ACC112 (cell line): Measurements from ENCODE around the gene LPAR5.
A peak's percentile ranks its signal among the peaks of the same experiment; 100 is the strongest.

Experiments used
- H2AFZ ChIP-seq: fragments of 200-600 bp; sonication (generic); one replicate; pipeline ENCODE4 v1.6.0; 2017; ENCODE audit warnings: antibody characterized with exemption, low read length; ENCODE audit not compliant: unreplicated experiment
- H3K27ac ChIP-seq: fragments of 200-600 bp; sonication (generic); 2 replicates; pipeline ENCODE4 v1.5.1; 2014; ENCODE audit warnings: low read depth, mild to moderate bottlenecking, antibody characterized with exemption, low read length, moderate library complexity
- H3K27me3 ChIP-seq: fragments of 200-600 bp; sonication (generic); 2 replicates; pipeline ENCODE4 v1.6.1; 2014; ENCODE audit warnings: mild to moderate bottlenecking, antibody characterized with exemption, low read length, moderate library complexity, mixed read lengths; ENCODE audit not compliant: insufficient read depth
- H3K36me3 ChIP-seq: fragments of 200-600 bp; sonication (generic); 2 replicates; pipeline ENCODE4 v1.6.1; 2016; ENCODE audit warnings: mild to moderate bottlenecking, antibody characterized with exemption, low read length, moderate library complexity, mixed read lengths; ENCODE audit not compliant: insufficient read depth
- H3K4me1 ChIP-seq: fragments of 200-600 bp; sonication (generic); one replicate; pipeline ENCODE4 v1.6.1; 2016; ENCODE audit warnings: low read length, mixed read lengths; ENCODE audit not compliant: insufficient read depth, unreplicated experiment, control insufficient read depth
- H3K4me3 ChIP-seq: fragments of 200-600 bp; sonication (generic); 2 replicates; pipeline ENCODE4 v1.5.1; 2014; ENCODE audit warnings: mild to moderate bottlenecking, low read depth, low read length
- H3K79me2 ChIP-seq: fragments of 200-600 bp; sonication (generic); one replicate; pipeline ENCODE4 v1.6.0; 2016; ENCODE audit warnings: low read length; ENCODE audit not compliant: control insufficient read depth, unreplicated experiment, insufficient read depth

Gene LPAR5

GRCh38 chr12:6639151-6639801, 3.5 kb upstream of the LPAR5 start:
- Histone ChIP-seq H3K4me1 (peaks cover 6% of the 10 kb centered on the region), H3K36me3 (no peaks in the 10 kb centered on the region), H3K4me3 (no peak overlapping the region), H3K79me2 (no peaks in the 10 kb centered on the region), H3K27ac (no peak overlapping the region), H2AFZ (no peak overlapping the region), H3K27me3 (peaks cover 26% of the 10 kb centered on the region)

DNA sequence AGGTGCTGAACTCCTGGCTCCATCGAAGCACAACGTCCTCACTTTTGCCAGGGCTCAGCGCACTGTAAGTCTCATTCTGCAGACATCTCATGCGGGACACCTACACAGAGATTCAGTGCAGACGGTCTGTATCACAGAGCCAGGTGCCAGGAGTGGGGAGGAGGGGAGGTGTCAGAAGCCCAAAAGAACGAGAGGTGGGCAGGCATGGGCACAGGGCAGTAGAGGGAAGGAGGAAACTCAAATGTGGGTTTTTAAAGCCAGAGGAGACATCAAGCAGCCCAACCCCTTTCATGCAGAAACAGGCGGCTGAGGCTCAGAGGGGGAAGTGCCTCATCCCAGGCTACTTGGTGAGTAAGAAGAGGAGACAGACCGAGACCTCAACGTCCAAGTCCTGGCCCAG, 2.5 kb upstream of the LPAR5 start:
- no peaks in the 10 kb centered on the region for H3K36me3 ChIP-seq
- H3K79me2 ChIP-seq = no peaks in the 10 kb centered on the region
- no peak overlapping the region for H3K4me3 ChIP-seq
- H3K4me1 ChIP-seq = peaks cover 6% of the 10 kb centered on the region
- H2AFZ ChIP-seq = no peak overlapping the region
- peaks cover 26% of the 10 kb centered on the region for H3K27me3 ChIP-seq
- H3K27ac ChIP-seq = no peak overlapping the region

DNA sequence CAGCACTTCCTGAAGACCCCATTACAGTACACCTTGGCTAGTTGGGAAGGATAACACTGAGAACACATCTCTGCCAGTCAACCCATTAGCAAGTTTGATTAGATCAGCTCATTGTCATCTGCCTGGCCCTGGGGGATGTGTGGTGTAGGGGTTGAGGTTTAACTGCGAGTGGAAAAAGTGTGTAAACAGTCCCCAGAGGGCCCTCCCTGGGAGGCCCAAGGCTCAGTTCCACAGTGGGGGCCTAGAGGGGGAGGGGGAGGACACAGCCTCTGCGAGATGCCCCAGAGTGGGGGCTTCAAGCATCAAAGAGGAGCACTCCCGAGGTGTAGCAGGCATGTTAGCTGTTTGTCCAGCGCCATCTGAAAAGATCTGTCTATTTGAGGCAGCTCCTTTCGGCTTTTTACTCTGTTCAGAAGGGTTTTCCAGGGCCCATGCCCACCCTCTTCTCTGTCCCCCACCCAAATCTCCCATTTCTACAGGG, 344 bp downstream of the LPAR5 start:
- Histone ChIP-seq H2AFZ (no peak overlapping the region), H3K36me3 (no peaks in the 10 kb centered on the region), H3K27me3 (peaks cover 5% of the 10 kb centered on the region; the same call in 1 of the 2 replicates), H3K4me3 (no peak overlapping the region), H3K27ac (no peak overlapping the region), H3K79me2 (no peaks in the 10 kb centered on the region), H3K4me1 (peaks cover 12% of the 10 kb centered on the region)

GRCh38 chr12:6632026-6632983, 3.5 kb downstream of the LPAR5 start:
- no peaks in the 10 kb centered on the region for H3K79me2 ChIP-seq
- no peaks in the 10 kb centered on the region for H3K27me3 ChIP-seq
- no peak overlapping the region for H2AFZ ChIP-seq
- no peaks in the 10 kb centered on the region for H3K36me3 ChIP-seq
- H3K4me1 ChIP-seq = peaks cover 12% of the 10 kb centered on the region
- no peak overlapping the region for H3K27ac ChIP-seq
- no peak overlapping the region for H3K4me3 ChIP-seq

GRCh38 chr12:6631549-6631961, 4.2 kb downstream of the LPAR5 start:
- Histone ChIP-seq H2AFZ (no peak overlapping the region), H3K4me1 (peaks cover 12% of the 10 kb centered on the region), H3K79me2 (no peaks in the 10 kb centered on the region), H3K4me3 (no peak overlapping the region), H3K36me3 (no peaks in the 10 kb centered on the region), H3K27ac (no peak overlapping the region), H3K27me3 (no peaks in the 10 kb centered on the region)

DNA sequence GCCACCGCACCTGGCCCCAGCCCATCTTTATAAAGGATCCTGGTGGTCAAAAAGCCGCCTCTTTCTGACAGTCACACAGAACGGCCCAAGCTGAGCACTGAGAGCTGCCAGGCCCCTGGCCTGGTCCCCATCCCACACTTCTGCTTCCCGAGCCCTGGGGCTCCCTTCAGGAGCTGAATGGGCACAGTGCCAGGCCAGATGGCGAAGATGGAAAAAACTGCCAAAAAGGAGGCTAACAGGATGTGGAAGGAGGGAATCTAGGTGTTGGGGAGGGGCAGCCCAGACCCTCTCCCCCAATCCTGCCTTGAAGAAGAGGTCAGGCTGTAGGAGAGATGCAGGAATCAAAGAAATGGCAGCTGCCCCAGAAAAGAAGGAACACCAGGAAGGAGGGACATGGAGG, 5.0 kb downstream of the LPAR5 start:
- Histone ChIP-seq H3K4me3 (no peak overlapping the region), H3K27me3 (no peaks in the 10 kb centered on the region), H3K27ac (no peak overlapping the region), H3K79me2 (no peaks in the 10 kb centered on the region), H3K4me1 (peaks cover 5% of the 10 kb centered on the region), H2AFZ (no peak overlapping the region), H3K36me3 (no peaks in the 10 kb centered on the region)

DNA sequence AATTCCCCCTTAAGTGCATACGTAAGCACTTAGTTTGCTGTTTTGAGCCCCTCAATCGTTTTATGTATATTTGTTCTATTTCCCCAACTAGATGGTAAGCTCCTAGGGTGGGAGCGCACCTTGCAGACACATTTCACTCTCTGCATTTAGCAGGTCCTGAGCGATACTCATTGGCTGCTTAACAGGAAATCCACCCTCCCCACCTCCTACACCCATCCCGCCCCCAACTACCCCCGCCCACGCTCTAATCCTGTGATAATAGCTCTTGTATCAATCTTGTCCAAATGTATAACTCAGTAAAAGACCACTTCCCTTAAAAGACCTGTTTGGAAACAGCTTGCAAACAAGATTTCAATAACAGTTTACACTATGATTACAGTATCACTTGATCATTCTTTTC, 8.1 kb downstream of the LPAR5 start:
- H3K4me1 ChIP-seq = peaks cover 2% of the 10 kb centered on the region
- no peak overlapping the region for H3K27ac ChIP-seq
- H3K79me2 ChIP-seq = no peaks in the 10 kb centered on the region
- no peaks in the 10 kb centered on the region for H3K36me3 ChIP-seq
- no peak overlapping the region for H2AFZ ChIP-seq
- no peaks in the 10 kb centered on the region for H3K27me3 ChIP-seq
- H3K4me3 ChIP-seq = no peak overlapping the region

DNA sequence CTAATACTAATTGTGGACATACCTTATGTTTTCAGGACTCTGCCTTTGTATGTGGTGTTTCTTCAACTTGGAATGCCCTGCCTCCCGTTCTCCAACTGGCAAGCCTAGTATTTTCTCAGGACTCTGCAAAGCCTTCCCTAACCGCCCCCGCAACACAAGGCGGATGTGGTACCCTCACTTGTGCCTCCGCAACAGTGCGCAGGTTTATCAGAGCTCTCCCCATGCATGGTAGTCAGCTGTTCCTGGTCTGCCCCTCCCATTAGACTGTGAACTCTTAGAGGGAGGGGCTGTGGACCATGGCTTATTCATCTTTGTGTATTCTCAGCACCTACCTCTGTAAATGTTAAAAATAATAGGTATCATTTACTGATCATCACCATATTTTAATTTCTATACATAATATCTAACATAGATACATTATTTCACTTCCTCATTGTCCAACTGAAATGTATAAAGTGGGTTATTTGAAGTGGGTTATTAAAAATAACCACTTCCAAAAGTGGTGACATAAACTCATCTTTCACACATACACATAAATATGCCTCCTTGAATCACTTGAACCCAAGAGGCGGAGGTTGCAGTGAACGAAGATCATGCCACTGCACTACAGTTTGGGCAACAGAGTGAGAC, 9.0 kb downstream of the LPAR5 start:
- H3K27ac ChIP-seq = no peak overlapping the region
- no peaks in the 10 kb centered on the region for H3K36me3 ChIP-seq
- H3K4me1 ChIP-seq = no peaks in the 10 kb centered on the region
- H3K79me2 ChIP-seq = no peaks in the 10 kb centered on the region
- H3K4me3 ChIP-seq = no peak overlapping the region
- H3K27me3 ChIP-seq = no peaks in the 10 kb centered on the region
- no peak overlapping the region for H2AFZ ChIP-seq

DNA sequence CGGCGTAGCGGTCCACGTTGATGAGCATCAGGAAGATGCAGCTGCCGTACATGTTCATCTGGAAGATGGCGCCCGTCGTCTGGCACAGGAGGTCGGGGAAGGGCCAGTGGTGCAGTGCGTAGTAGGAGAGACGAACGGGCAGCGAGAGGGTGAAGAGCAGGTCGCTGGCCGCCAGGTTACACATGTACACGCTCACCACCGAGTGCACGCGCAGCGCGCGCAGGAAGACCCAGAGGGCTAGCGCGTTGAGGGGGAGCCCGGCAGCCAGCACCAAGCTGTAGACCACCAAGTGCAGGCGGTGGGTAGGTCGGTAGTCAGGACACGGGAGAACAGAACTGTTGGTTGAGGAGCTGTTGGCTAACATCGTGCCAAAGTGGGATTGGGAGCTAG, 14.9 kb downstream of the LPAR5 start:
- H3K36me3 ChIP-seq = no peaks in the 10 kb centered on the region
- H3K27ac ChIP-seq = no peak overlapping the region
- H3K4me3 ChIP-seq = 0 out of 2 replicates have a peak overlapping the region, but pooled peaks have one; percentile 21
- no peaks in the 10 kb centered on the region for H3K79me2 ChIP-seq
- no peaks in the 10 kb centered on the region for H3K4me1 ChIP-seq
- no peak overlapping the region for H2AFZ ChIP-seq
- H3K27me3 ChIP-seq = peaks cover 3% of the 10 kb centered on the region; the same call in 1 of the 2 replicates

DNA sequence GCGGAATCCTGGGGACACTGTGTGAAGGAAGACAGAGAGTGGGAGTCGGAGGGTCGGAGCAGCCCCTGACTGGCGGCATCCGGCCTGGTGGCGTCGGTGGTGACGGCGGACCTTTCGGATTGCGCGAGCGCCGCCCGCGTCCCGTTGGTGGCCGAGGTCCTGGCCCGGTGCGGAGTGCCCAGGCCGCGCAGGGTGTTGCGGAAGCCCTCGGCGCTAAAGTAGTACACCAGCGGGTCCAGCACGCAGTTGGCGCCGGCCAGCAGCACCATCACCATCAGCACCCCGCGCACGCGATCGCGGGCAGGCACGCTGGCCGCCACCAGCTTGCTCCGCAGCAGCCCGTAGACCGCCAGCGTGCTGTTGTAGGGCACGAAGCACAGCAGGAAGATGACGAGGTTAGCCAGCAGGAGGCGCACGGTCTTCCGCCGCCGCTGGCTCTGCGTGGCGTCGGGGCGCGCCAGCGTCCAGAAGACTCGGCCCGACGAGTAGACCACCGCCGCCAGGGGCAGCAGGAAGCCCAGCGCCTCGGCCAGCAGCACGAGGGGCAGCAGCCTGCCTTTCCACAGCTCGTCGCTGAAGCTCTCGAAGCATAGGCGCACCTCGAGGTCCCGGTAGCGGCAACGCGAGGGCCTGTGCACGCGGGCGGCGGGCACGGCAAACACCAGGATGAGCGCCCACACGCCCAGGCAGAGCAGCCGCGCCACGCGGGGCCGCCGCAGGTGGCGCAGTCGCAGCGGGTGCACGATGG, 15.4 kb downstream of the LPAR5 start:
- no peak overlapping the region for H2AFZ ChIP-seq
- no peak overlapping the region for H3K27ac ChIP-seq
- H3K4me1 ChIP-seq = no peaks in the 10 kb centered on the region
- no peaks in the 10 kb centered on the region for H3K79me2 ChIP-seq
- 0 out of 2 replicates have a peak overlapping the region, but pooled peaks have one; percentile 21 for H3K4me3 ChIP-seq
- no peaks in the 10 kb centered on the region for H3K36me3 ChIP-seq
- peaks cover 3% of the 10 kb centered on the region; the same call in 1 of the 2 replicates for H3K27me3 ChIP-seq
